ENCODE results near the gene RNF144A.

Gene RNF144A

GRCh38 chr2:6909431-6910385, 7.5 kb upstream of the RNF144A start:
- DNase-seq, result no peak

DNA sequence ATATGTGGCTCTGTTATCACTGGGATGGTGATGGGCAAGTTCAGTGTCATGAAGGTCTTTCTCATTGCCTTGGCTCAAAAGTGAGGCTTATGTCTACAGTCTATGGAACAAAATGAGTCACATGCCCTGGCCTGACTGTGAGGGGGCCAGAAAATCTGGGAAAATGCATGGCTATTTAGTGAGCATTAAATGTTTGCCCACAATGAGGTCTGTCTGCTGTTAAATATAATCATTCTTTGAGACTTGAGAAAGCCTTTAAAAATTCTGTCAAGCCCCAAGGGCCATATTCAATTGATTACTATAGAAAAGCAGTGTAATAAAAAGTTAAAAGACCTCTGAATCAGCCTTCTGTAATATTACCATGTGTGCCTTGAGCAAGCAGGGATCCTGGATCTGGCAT, 5.5 kb upstream of the RNF144A start:
- no peak for DNase-seq

- DNase-seq, result no peak
Observed at GRCh38 chr2:6913415-6914157, 3.6 kb upstream of the RNF144A start.

GRCh38 chr2:6914828-6915227, 2.4 kb upstream of the RNF144A start:
- DNase-seq, result no peak

DNA sequence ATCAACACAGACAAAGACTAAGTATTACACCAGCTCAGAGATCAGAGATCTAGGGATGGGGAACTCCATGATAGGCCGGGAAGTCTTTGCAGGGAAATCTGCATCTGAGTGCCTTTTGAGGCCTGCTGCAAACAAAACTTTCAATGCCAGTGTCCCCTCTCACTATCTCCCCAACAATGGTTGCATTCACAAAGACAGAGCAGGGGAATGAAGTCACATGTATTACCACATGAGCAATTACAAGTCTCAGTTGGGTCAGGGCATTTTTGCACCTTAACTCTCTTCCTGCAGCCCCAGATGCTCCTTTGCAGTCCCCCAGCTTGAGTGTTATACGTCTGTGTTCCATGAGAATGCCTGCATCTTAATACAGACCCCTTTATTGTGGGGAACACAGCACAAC, 1.8 kb upstream of the RNF144A start:
- DNase-seq, result no peak

DNA sequence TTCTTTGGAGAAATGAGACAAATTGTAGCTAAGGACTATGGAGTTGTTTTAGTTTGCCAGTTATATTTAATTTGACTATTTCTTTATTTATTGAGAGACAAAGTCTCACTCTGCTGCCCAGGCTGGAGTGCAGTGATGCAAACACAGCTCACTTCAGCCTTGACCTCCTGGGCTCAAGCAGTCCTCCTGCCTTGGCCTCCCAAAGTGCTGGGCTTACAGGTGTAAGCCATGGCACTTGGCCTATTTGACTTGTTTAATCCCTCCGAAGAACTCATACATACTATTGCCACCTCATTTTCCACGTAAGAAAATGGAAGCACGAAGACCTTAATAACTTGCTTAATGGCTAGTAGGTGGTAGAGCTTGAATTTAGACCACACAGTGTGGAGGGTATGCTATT, 988 bp upstream of the RNF144A start:
- DNase-seq, result no peak

DNA sequence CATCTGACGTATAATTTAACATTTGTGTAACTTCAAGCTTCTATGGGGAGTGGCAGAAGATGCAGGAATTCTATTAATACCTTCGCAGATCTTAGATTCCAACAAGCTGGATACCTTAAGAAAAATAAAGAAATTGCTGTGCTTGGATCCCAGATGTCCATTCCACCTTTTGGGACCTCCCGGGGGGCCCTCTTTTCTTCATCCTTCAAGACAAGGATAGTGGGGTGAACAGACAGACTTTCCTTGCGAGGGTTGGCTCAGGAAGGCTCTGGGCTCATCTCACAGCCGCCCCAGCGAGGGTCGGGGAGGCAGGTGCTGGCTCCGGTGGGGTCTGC, 509 bp upstream of the RNF144A start:
- DNase-seq, result no peak

DNA sequence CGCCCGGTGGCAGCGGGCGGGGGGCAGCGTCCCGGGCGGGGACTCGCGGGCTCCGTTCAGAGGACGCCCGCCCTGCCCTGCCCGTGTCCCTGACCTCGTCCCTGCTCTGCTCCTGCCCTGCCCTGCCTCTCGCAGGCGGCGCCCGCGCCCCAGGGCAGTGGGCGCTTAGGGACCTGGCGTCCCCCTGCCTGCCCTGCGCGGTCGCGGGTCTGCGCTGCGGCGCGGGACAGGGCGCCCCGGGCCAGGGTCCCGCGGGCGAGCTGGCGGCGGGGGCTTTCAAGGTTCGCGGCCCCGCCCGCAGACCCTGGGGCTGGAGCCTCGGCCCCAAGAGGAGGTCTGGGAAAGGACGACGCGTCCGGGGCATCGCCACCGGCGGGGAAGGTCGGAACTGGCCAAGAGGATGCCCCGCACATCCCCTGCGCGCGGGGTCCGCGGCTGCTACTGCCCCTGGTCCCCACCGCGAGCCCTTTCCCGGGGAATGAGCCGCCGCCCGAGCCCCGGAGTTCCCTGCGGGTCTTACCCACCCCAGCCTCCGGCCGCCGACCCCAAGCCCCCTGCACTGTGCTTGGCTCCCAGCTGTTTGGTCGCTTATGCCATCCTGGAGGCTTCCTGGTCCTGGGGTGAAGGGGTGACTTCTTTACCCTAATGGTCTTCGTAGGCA, 679 bp downstream of the RNF144A start:
- DNase-seq, result peak; percentile 23

GRCh38 chr2:6919901-6920742, 2.9 kb downstream of the RNF144A start:
- no peak for DNase-seq

DNA sequence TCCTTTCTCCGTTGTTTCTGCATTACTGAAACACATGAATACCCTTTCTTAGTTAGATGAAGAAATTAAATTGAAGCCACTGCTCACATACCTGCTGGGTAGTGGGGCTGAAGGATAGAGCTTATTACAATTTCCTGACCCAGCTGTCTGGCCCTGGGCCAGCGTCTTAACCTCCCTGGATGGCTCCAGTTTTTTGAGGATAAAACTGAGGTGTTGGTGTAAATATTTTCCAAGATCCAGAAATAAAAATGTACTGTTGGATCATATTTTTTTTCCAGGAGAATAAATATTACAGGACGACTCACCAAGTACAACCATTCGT, 3.5 kb downstream of the RNF144A start:
- no peak for DNase-seq

GRCh38 chr2:6921321-6921922, 4.2 kb downstream of the RNF144A start:
- DNase-seq, result no peak

DNA sequence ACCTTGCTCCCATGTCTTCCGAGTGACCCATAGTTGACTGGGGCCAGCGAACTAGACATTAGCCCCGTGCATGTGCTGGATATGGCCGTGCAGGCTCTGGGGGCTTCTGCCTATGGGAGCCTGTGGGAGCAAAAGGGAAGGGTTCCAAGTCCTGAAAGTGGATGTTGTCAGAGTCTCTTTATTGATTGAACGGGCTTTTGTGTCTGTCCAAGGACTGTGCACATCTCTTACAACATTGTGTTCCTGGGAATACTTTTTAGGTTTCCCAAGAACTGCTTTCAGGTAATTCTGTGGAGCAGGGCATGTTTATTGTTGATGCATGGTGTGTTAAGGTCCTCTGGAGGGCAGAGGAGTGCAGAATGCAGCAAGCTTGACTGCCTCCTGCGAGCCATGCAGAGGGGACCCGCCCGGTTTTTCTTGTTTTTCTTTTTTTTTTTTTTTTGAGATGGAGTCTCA, 5.0 kb downstream of the RNF144A start:
- no peak for DNase-seq

DNA sequence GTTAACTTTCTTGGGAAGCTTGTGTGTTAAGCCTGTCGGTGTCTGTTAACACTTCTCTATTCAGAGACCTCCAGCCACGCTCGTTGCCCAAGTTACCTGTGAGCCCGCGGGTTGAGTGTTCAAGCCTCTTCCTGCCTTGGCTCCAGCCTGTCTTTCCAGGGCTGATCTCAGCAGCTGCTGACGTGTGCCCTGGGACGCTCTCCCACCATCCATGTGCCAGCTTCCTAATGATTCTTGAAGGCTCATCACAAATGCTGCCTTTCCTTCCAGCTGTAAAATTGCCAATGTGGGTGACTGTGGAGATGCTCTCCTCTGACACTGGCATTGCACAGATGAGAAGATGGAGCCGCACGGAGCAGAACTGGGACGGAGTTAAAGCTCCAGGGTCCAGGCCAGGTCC, 6.1 kb downstream of the RNF144A start:
- DNase-seq, result no peak

GRCh38 chr2:6924101-6924923, 7.1 kb downstream of the RNF144A start:
- DNase-seq, result no peak

GRCh38 chr2:6924924-6925409, 7.8 kb downstream of the RNF144A start:
- no peak for DNase-seq

GRCh38 chr2:6926071-6926732, 9.0 kb downstream of the RNF144A start:
- no peak for DNase-seq

DNA sequence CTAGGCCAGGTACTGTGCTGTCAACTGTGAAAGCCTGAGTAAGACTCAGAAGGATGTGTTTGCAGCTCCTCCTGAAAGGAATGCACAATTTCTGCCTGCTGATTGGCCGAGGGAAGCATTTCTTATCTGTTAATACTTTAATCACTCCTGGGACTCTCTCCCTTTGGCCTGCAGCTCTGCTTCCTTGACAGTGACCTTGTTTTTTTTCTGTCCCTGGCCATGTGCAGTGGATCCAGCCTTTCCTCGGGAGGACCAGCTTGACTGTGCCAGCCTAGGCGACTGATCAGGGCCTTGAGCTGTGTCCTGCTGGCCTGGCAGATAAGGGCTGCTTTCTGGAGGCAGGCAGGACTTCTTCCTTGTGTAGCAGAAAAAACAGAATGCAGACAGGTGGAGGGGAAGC, 10.0 kb downstream of the RNF144A start:
- DNase-seq, result no peak

DNA sequence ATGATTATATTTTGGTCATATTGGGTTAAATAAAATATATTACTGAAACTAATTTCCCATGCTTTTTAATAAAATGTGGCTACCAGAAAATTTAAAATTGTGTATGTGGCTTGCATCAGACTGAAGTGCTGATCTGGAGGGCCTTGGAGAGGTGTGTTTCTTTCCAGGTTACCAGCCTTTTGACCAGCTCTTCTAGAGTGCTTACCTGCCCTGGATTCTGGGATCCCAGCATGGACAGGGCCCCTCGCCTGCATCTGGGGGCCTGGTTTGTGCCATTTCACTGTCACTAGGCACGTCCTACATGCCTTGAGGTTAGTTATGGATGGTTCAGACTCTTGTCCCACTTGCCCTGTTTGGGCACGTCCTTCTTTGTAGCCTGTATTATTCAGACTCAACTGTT, 10.5 kb downstream of the RNF144A start:
- no peak for DNase-seq

DNA sequence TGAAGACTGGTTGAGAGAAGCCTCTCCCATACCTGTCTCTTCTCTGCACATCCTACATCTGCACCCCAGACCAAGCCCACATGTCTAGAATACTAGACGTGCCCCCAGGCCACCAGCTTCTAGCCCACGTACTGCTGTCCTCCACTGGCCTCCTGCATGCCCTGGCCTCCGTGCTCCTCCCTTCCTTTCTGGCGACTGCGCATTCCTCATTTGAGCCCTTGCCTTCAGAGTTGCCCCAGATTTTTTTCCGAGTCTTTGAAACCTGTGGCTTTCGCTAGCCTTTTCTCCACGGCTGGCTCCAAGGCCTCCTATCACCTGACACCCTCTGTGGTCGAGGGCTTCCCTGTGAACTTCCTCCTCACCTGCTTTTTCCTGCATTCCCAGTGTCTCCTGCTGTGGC, 11.2 kb downstream of the RNF144A start:
- DNase-seq, result no peak

GRCh38 chr2:6929196-6929819, 12.1 kb downstream of the RNF144A start:
- DNase-seq, result no peak
